Tibial nerve (tissue), 4 donors: ENCODE results near the gene ZNHIT2.

Experiments
- EP300 ChIP-seq, 2 donors: sonication (generic); formaldehyde crosslinking; IDR thresholded peaks; one replicate each; pipeline ENCODE4 v1.6.1; 2017; ENCODE audit warnings: antibody characterized with exemption in 2 of 2, mild to moderate bottlenecking in 1 of 2
- POLR2A ChIP-seq, 2 donors: fragments of 450-650 bp; IDR thresholded peaks; one replicate each; pipeline ENCODE4 v1.6.1; 2017; ENCODE audit warnings: antibody characterized with exemption in 2 of 2, mild to moderate bottlenecking in 2 of 2, moderate library complexity in 2 of 2
- TF ChIP-seq, protein P1 (sequence below), 5 experiments: fragments of 200-600 bp in 3 of 5; fragments of 450-650 bp in 2 of 5; sonication (generic) in 3 of 5; IDR thresholded peaks; one replicate each; pipeline ENCODE4 v1.5.1; 2016 to 2019; ENCODE audit warnings: antibody characterized with exemption in 5 of 5, mild to moderate bottlenecking in 3 of 5, moderate library complexity in 2 of 5

DNA sequence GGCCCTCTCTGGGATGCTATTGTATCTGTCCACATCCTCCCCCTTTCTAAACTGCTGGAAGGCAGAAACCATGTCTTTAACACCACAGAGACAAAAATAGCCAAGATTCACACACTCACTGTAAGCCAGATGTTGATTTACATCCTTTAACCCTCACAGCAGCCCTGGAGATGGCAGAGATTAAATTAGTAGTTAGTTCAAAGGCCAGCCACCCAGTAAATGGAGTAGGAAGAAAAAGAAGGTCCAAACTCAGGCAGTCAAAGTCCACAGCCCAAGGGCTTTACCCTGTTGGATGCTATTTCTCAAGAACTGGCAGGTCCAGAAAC is 2.1 kb upstream of the ZNHIT2 start:
- TF ChIP-seq, protein P1, sequence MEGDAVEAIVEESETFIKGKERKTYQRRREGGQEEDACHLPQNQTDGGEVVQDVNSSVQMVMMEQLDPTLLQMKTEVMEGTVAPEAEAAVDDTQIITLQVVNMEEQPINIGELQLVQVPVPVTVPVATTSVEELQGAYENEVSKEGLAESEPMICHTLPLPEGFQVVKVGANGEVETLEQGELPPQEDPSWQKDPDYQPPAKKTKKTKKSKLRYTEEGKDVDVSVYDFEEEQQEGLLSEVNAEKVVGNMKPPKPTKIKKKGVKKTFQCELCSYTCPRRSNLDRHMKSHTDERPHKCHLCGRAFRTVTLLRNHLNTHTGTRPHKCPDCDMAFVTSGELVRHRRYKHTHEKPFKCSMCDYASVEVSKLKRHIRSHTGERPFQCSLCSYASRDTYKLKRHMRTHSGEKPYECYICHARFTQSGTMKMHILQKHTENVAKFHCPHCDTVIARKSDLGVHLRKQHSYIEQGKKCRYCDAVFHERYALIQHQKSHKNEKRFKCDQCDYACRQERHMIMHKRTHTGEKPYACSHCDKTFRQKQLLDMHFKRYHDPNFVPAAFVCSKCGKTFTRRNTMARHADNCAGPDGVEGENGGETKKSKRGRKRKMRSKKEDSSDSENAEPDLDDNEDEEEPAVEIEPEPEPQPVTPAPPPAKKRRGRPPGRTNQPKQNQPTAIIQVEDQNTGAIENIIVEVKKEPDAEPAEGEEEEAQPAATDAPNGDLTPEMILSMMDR (IDR thresholded peaks at IDR 0.05): no peak
- TF ChIP-seq POLR2A (IDR thresholded peaks at IDR 0.05): no peak
- no peak for TF ChIP-seq EP300 (IDR thresholded peaks at IDR 0.05)
